Stomach smooth muscle (tissue), 2 donors: ENCODE measurements around the gene STRADA.

ENCODE experiments used
- H3K27ac ChIP-seq: one replicate; pipeline ENCODE4 v1.7.0; 2013; ENCODE audit warnings: mild to moderate bottlenecking, low read length, inconsistent platforms
- H3K27me3 ChIP-seq, 2 donors: one replicate each; pipeline ENCODE4 v1.7.0; 2013; ENCODE audit warnings: low read length in 2 of 2; ENCODE audit not compliant: insufficient read depth in 2 of 2, control insufficient read depth in 1 of 2
- H3K36me3 ChIP-seq, 2 donors: one replicate each; pipeline ENCODE4 v1.7.0; 2013; ENCODE audit warnings: low read length in 2 of 2; ENCODE audit not compliant: control insufficient read depth in 2 of 2, insufficient read depth in 2 of 2
- H3K4me1 ChIP-seq: one replicate; pipeline ENCODE4 v1.7.0; 2013; ENCODE audit warnings: low read length; ENCODE audit not compliant: control insufficient read depth, insufficient read depth
- H3K4me3 ChIP-seq, 2 donors: one replicate each; pipeline ENCODE4 v1.7.0; 2013; ENCODE audit warnings: low read length in 2 of 2
- H3K9ac ChIP-seq, 2 donors: one replicate each; pipeline ENCODE4 v1.7.0; 2013; ENCODE audit warnings: low read length in 2 of 2, mild to moderate bottlenecking in 1 of 2
- H3K9me3 ChIP-seq, 2 donors: one replicate each; pipeline ENCODE4 v1.7.0; 2013; ENCODE audit warnings: low read length in 2 of 2; ENCODE audit not compliant: control insufficient read depth in 2 of 2
- donor health status: healthy.
- donor health status: Pancreatic carcinoma.

The STRADA gene

DNA sequence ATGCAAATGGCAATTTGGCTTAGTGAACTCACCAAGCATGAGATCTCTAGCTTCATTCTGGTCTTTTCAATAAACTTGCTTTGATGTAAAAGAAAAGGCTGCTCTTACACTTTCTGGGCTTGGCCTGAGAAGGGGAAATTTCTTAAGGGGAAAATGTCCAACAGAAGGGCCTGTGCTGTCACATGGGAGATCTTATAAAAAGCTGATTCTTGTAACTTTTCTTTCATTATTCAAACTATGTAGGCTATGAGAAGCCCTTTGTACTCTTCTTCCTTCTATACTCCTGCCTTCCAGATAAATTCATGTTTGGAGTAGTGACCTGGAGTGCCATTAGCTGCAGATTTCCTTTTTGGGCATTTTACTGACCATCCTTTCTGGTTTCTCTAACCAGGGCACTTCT lies 58.6 kb downstream of the STRADA start:
- peaks cover 12 to 25% of the 10 kb centered on the region in 2 donors for H3K36me3 ChIP-seq
- H3K4me1 ChIP-seq: peaks cover 40% of the 10 kb centered on the region
- no peak overlapping the region for H3K9ac ChIP-seq
- no peaks in the 10 kb centered on the region for H3K9me3 ChIP-seq
- no peaks in the 10 kb centered on the region for H3K27me3 ChIP-seq
- no peak overlapping the region for H3K27ac ChIP-seq
- H3K4me3 ChIP-seq: no peak overlapping the region

DNA sequence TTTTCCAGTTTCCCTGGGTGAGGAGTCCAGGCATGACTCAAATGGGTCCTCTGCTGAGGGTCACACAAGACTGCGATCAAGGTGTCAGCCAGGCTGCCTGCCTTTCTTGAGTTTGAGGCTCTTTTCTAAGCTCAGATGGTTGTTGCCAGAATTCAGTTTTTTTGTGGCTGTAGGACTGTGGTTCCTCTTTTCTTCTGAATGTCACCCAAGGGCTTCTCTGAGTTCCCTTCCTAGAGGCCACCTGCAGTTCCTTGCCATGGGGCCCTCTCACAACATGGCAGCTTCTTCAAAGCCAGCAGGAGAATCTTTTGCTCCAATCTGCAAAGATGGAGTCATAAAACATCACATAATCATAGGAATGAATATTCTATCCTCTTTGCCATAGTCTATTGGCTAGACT lies 59.2 kb downstream of the STRADA start:
- Histone ChIP-seq H3K4me3 (no peak overlapping the region), H3K27ac (no peak overlapping the region), H3K4me1 (peaks cover 44% of the 10 kb centered on the region), H3K27me3 (no peaks in the 10 kb centered on the region), H3K9ac (no peak overlapping the region), H3K9me3 (no peaks in the 10 kb centered on the region), H3K36me3 (peaks cover 16 to 26% of the 10 kb centered on the region in 2 donors)

DNA sequence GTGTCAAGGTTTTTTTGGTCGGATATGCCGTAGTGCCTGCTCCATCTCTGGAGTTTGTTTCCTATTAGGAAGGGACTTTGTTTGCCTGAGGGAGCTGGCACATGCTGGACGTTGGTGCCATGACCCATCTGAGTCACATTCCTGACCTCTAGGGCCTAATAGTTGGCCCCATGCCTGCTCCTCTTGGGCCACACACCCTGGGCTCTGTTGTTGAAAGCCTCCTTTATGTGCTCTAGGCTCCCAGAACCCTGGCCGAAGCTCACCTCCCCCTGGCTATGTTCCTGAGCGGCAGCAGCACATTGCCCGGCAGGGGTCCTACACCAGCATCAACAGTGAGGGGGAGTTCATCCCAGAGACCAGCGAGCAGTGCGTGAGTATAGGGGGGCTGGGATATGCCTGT lies 60.1 kb downstream of the STRADA start:
- no peak overlapping the region for H3K9ac ChIP-seq
- peaks cover 48% of the 10 kb centered on the region for H3K4me1 ChIP-seq
- peaks cover 20 to 28% of the 10 kb centered on the region in 2 donors for H3K36me3 ChIP-seq
- no peak overlapping the region for H3K4me3 ChIP-seq
- no peaks in the 10 kb centered on the region for H3K27me3 ChIP-seq
- no peaks in the 10 kb centered on the region for H3K9me3 ChIP-seq
- no peak overlapping the region for H3K27ac ChIP-seq

- Histone ChIP-seq H3K9me3 (no peaks in the 10 kb centered on the region), H3K4me3 (no peak overlapping the region), H3K36me3 (peaks cover 20 to 28% of the 10 kb centered on the region in 2 donors), H3K27me3 (no peaks in the 10 kb centered on the region), H3K4me1 (peaks cover 48% of the 10 kb centered on the region), H3K27ac (no peak overlapping the region), H3K9ac (no peak overlapping the region)
Observed at GRCh38 chr17:63680700-63681099, 60.9 kb downstream of the STRADA start.

DNA sequence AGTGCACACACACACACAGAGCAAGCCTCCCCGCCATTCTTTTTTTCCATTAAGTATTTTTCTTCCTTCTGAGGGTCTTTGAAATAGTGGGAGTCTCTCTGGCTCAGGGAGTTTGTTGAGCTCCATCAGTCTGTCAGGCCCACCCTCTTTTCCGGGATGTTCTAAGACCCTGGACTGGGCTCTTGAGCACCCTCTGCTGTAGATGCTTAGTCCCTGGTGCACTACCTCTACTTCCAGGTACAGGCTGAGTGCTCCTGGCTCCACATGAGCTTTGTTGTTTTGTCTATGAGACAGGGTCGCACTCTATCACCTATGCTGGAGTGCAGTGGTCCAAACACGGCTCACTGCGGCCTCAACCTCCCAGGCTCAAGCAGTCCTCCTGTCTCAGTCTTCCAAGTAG lies 62.4 kb downstream of the STRADA start:
- Histone ChIP-seq H3K9ac (no peak overlapping the region), H3K9me3 (no peaks in the 10 kb centered on the region), H3K4me3 (no peak overlapping the region), H3K36me3 (peaks cover 20 to 33% of the 10 kb centered on the region in 2 donors), H3K27ac (no peak overlapping the region), H3K4me1 (peaks cover 43% of the 10 kb centered on the region), H3K27me3 (no peaks in the 10 kb centered on the region)

- H3K27me3 ChIP-seq: no peaks in the 10 kb centered on the region
- H3K9me3 ChIP-seq: no peaks in the 10 kb centered on the region
- peaks cover 8 to 24% of the 10 kb centered on the region in 2 donors for H3K36me3 ChIP-seq
- no peak overlapping the region for H3K27ac ChIP-seq
- H3K4me3 ChIP-seq: no peak overlapping the region
- H3K4me1 ChIP-seq: peaks cover 34% of the 10 kb centered on the region
- H3K9ac ChIP-seq: no peak overlapping the region
Observed at GRCh38 chr17:63676584-63676983, 65.0 kb downstream of the STRADA start.

DNA sequence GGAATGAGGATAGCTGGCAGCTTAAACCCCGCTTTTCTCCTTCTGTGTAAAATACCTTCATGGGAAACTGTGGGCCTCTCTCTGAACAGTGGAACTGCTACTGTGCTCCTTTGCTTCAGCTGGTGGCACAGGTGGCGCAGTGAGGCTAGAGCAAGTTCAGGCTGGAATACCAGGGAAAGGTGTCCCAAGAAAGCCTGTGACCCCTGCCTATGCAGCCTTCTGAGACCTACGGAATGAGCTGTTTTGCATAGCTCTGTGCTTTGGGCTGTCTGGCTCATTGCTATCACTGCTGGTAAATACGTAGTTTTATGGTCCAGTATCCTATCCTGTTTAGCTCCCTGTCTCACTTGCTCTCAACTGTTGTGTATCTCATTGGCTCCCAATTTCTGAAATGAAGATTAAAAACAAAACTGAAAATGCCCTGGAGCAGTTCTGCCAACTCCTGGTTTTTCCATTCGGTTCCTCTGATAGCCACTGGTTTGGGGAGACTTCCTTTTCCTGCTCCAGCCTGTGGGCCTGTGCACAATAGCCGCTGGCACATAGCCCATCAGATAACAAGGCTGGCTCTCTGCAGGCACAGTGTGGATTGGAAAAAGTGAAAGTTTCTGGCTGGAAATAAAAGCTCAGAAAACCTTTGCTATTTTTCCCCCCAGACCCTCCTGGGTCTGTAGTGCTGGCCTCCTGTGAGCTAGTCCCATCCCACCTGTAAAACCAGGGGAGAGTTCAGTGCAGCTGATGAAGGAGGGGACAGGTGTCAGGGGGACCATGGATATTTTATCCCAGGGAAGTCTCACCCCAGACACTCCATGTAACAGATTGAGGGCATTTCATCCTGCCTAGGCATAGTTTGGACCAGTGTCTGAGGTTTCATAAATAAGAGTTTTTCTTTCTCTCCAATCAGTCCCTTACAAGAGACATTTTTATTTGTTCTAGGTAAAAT lies 65.7 kb downstream of the STRADA start:
- H3K4me1 ChIP-seq: peaks cover 27% of the 10 kb centered on the region
- H3K36me3 ChIP-seq: peaks cover 8 to 25% of the 10 kb centered on the region in 2 donors
- peak overlapping the region; percentile 5 to 59 for H3K4me3 ChIP-seq
- no peaks in the 10 kb centered on the region for H3K27me3 ChIP-seq
- no peak overlapping the region for H3K9ac ChIP-seq
- H3K9me3 ChIP-seq: no peaks in the 10 kb centered on the region
- peak overlapping the region; percentile 74 for H3K27ac ChIP-seq

GRCh38 chr17:63675231-63675606 lies 66.4 kb downstream of the STRADA start:
- peak overlapping the region in 1 of 2 donors; percentile 59 for H3K4me3 ChIP-seq
- peak overlapping the region; percentile 74 for H3K27ac ChIP-seq
- H3K4me1 ChIP-seq: peaks cover 26% of the 10 kb centered on the region
- no peaks in the 10 kb centered on the region for H3K9me3 ChIP-seq
- H3K9ac ChIP-seq: no peak overlapping the region
- H3K27me3 ChIP-seq: no peaks in the 10 kb centered on the region
- peaks cover 8 to 28% of the 10 kb centered on the region in 2 donors for H3K36me3 ChIP-seq

DNA sequence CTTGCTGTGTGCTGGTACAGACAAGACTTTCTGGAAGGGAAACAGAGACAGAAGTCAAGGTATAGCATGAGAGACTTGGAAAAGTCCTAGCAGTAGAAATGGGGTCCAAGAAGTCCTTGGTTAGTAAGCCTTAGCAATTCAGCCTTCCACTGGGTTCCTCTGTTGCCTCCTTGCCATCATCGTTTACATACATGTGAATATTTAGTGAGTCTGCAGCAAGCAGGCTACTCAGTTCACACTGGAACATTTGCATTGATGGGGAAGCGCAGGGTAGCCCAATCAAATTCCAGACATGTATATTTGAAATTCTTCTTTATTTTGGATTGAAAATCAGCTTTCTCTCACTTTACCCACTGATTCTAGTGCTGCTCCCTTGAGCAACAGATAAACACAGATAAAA lies 68.7 kb downstream of the STRADA start:
- peaks cover 20 to 33% of the 10 kb centered on the region in 2 donors for H3K36me3 ChIP-seq
- no peaks in the 10 kb centered on the region for H3K27me3 ChIP-seq
- no peak overlapping the region for H3K9ac ChIP-seq
- H3K9me3 ChIP-seq: no peaks in the 10 kb centered on the region
- peaks cover 20% of the 10 kb centered on the region for H3K4me1 ChIP-seq
- no peak overlapping the region for H3K27ac ChIP-seq
- no peak overlapping the region for H3K4me3 ChIP-seq

DNA sequence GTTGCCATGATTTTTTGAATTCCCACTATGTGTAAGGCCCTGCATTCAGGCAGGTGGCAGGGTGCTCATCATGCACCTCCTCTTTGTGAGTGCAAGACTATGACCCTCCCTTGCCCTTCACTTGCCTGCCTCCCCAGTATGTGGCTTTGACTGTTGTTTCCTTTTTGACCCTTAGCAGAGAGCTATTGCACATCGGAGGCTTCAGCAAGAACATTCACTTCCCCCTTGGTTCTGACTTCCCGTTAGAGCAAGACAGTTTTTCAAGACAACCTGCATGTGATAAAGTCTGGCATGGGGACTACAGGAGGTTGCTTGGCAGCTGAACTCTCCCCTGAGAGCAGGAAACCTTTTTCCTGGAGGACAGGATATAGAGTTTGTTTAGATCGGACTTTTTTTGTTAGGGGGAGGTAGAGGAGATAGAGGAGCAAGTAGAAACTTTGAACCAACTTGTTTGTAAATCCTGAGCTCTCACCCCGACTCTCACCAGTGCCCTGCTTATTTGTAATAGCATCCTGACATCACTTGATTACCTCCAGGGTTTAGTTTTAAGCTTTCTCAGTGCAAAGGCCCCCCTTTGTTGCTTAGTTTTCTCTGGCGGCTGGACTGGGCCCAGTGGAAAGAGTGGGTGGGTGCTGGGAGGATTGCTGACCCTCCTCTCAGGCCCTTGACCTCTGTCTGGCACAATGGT lies 75.9 kb downstream of the STRADA start:
- H3K36me3 ChIP-seq: peaks cover 27% of the 10 kb centered on the region in 2 donors

More for the DNA sequence above, 75.9 kb downstream of the STRADA start:
- Histone ChIP-seq H3K9me3 (no peaks in the 10 kb centered on the region), H3K27me3 (no peaks in the 10 kb centered on the region), H3K4me1 (no peaks in the 10 kb centered on the region), H3K4me3 (no peak overlapping the region), H3K9ac (no peak overlapping the region), H3K27ac (no peak overlapping the region)
